ENCODE measurements around the gene KRTAP12-3.

GRCh38 chr21:44666401-44667320, 8.9 kb downstream of the KRTAP12-3 start, which contains the start of gene KRTAP12-2:
- TF ChIP-seq, protein P1, sequence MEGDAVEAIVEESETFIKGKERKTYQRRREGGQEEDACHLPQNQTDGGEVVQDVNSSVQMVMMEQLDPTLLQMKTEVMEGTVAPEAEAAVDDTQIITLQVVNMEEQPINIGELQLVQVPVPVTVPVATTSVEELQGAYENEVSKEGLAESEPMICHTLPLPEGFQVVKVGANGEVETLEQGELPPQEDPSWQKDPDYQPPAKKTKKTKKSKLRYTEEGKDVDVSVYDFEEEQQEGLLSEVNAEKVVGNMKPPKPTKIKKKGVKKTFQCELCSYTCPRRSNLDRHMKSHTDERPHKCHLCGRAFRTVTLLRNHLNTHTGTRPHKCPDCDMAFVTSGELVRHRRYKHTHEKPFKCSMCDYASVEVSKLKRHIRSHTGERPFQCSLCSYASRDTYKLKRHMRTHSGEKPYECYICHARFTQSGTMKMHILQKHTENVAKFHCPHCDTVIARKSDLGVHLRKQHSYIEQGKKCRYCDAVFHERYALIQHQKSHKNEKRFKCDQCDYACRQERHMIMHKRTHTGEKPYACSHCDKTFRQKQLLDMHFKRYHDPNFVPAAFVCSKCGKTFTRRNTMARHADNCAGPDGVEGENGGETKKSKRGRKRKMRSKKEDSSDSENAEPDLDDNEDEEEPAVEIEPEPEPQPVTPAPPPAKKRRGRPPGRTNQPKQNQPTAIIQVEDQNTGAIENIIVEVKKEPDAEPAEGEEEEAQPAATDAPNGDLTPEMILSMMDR (IDR thresholded peaks at IDR 0.05), result no peak
- no peak for TF ChIP-seq POLR2A (IDR thresholded peaks at IDR 0.05)
